Stimulated activated CD4-positive, alpha-beta T cell treated with anti-CD3 and anti-CD28 coated beads, Interleukin-1b, Interleukin-23, amount 100 ng/mL, for 24 hours (primary cell): ENCODE results near the gene CREB3L4.
"Not testable (repeated sequence)": the region's sequence is repeated elsewhere in the genome, so short reads cannot be mapped to it uniquely, and the experiment has no call there.

Experiments used
- DNase-seq, 4 experiments: peaks; one replicate each; pipeline ENCODE4 v3.0.0-alpha.2; 2020; ENCODE audit warnings: low read depth in 4 of 4, low spot score in 1 of 4

Gene CREB3L4

DNA sequence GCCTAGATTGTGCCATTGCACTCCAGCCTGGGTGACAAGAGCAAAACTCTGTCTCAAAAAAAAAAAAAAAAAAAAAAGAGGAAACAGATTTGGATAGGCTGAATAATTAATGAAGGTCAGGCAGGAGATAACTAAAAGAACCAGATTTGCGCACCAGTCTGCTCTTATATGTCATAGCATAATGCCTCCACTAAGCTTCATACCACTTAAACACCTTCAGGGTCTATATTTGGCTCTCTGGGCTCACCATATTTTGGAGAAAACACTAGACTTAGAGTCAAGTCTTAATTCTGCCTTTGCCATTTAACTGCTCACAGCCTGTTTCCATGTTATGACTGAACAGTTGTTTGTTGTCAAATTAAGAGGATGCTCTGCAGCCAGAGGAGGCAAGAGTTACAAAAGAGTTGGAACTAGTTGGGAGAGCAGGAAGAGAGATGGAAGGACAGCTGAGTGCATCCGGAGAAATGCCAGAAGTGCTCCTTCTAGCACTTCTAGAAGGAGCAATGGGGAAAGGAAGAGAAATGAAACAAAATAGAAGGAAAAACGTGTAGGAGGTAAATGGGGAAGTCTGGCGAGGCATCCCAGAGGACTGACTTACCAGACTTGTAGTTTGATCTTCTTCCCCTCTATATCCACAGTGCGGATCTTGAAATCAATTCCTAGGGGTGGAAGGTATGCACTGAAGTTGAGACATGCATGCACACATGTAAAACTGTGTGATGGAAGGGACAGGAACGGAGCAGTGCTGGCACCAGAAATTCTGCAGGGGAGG, 16.6 kb downstream of the CREB3L4 start:
- DNase-seq, result no peak

- DNase-seq, result peak in 2 of 4 experiments; percentile 47 to 59
These were observed 17.7 kb downstream of the CREB3L4 start for GRCh38 chr1:153985341-153985912.

DNA sequence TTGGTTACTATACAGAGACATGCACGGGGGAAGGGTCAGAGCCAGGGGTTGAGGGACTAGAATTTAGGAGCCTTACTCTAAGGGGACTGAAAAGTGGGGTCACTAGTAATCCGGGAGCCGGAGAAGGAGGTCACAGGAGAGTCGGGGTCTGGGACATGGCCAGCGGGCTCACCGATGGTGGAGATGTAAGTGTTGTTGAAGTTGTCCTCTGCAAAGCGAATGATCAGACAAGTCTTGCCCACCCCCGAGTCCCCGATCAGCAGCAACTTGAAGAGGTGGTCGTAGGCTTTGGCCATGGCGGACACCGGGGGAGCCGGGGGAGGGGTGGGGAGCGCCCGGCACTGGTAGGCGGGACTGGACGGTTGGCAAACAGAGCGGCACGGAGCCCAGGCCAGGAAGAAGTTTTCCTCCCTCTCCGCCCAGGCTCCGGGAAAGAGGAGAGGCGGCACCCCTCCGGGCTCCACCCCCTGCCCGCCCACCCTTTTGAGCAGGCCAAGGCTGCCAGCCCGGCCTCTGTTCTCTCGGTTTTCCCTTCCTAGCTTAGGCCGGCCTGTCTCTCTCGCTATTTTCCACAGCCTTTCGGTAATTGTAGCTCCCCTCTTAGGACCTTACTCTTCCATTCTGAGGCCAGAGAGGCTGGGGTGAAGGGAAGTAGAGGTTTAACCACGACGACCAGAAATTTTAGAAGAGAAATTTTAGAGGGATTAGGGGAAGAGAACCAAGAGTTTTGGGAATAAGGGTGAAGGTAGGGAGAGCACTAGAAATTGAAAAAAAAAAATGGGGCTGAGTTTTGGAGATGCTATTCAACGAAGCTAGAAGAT, 18.4 kb downstream of the CREB3L4 start, which contains the start of gene RAB13:
Gene RAB13, minus strand, starts transcription at position 399 of the 821 bp plus-strand sequence. Its CDS starts 103 bp downstream, at position 296.
- DNase-seq, result no peak

- no peak for DNase-seq
These were observed 19.9 kb downstream of the CREB3L4 start for GRCh38 chr1:153987621-153988020.

GRCh38 chr1:153990468-153991150, 22.9 kb downstream of the CREB3L4 start, which contains the start of gene RPS27:
Gene RPS27, plus strand, starts transcription at chr1:153990762. Its CDS starts 35 bp downstream, at chr1:153990797.
- peak; percentile 69 to 77 (median 70) for DNase-seq

- no peak for DNase-seq
These were observed 23.5 kb downstream of the CREB3L4 start for GRCh38 chr1:153991151-153991630.

- no peak for DNase-seq
These were observed 24.1 kb downstream of the CREB3L4 start for GRCh38 chr1:153991806-153992205.

- no peak for DNase-seq
These were observed 27.5 kb downstream of the CREB3L4 start for GRCh38 chr1:153995202-153995601.

- no peak for DNase-seq
These were observed 27.9 kb downstream of the CREB3L4 start for GRCh38 chr1:153995640-153996039.

DNA sequence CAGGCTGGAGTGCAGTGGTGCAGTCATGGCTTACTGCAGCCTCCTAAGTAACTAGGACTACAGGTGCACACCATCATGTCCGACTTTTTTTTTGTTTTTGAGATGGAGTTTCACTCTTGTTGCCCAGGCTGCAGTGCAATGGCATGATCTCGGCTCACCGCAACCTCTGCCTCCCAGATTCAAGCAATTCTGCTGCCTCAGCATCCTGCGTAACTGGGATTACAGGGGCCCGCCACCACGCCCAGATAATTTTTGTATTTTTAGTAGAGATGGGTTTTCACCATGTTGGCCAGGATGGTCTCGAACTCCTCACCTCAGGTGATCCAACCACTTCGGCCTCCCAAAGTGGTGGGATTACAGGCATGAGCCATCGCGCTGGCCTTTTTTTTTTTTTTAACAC, 29.2 kb downstream of the CREB3L4 start:
- DNase-seq, result not testable (repeated sequence)

DNA sequence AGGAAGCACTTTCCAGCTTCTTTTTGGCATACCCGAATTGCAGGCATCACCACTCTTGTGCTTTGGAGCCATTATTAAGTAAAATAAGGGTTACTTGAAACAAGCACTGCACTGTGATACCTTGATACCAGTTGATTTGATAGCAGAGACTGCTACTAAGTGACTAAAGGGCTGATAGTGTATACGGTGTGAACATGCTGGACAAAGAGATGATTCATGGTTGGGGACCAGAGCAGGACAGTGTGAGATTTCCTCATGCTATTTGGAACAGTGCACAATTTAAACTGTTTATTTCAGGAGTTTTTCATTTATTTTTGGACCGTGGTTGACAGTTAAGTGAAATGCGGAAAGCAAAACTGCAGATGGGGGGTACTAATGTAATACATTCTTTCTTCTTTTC, 32.7 kb downstream of the CREB3L4 start:
- no peak for DNase-seq

DNA sequence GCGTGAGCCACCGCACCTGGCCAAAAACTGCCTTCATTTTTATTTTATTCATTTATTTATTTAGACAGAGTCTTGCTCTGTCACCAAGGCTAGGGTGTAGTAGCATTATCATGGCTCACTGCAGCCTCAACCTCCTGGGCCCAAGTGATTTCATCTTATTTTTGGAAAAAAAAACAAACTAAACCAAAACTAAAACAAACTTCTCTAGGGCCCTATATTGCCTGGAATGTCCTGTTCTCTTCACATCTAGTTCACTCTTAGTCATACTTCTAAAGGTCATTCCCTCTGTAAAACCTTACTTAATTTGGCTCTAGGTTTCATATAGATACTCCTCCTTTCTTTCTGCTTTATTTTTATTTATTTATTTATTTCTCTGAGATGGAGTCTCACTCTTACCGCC, 38.4 kb downstream of the CREB3L4 start:
- no peak for DNase-seq

GRCh38 chr1:154012129-154012528, 44.4 kb downstream of the CREB3L4 start:
- no peak for DNase-seq

DNA sequence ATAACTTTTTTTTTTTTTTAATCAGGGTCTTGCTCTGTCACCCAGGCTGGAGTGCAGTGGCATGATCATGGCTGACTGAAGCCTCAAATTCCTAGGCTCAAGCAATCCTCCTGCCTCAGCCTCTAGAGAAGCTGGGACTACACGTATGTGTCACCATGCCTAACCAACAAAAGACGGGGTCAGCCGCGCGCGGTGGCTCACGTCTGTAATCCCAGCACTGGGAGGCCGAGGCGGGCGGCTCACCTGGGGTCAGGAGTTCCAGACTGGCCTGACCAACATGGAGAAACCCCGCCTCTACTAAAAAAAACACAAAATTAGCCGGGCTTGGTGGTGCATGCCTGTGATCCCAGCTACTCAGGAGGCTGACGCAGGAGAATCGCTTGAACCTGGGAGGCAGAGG, 44.8 kb downstream of the CREB3L4 start:
- DNase-seq, result not testable (repeated sequence)

DNA sequence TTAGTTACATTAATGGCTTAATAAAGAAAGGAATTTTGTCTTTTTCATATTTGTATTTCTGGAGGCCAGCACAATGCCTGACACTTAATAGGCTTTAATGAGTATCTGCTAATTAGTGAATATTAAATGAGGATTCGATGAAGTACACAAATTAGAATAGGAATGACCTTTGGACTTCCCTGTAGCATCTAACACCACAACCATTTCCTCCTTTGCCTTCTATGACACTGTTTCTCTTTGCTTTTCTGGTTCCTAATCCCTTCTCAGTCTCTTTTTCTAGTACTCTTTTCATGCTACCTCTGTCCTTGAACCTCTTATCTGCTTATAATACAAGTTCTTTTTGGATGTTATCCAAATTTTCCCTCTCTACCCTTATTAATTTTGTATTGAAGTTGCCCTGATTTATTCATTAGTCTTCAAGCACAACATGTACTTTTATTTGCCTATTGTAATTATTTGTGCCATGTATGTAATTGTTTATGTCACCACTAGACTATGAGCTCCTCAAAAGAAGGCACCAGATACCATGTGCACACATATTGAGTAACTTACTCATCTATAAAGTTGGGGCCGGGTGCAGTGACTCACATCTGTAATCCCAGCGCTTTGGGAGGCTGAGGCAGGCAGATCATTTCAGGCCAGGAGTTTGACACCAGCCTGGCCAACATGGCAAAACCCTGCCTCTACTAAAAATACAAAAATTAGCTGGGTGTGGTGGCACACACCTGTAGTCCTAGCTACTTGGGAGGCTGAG, 46.6 kb downstream of the CREB3L4 start:
- no peak for DNase-seq

GRCh38 chr1:154019269-154019668, 51.6 kb downstream of the CREB3L4 start:
- DNase-seq, result no peak

GRCh38 chr1:154019940-154020339, 52.2 kb downstream of the CREB3L4 start:
- no peak for DNase-seq
